LNCAP (cell line): ENCODE results near the gene SCMH1.

Experiments
- TF ChIP-seq, protein P1 (sequence below): fragments of 450-650 bp; IDR thresholded peaks from 2 replicates; pipeline ENCODE4 v1.5.1; 2017; ENCODE audit warnings: mild to moderate bottlenecking

The SCMH1 gene

GRCh38 chr1:41138549-41138948, 103.6 kb downstream of the SCMH1 start:
- TF ChIP-seq, protein P1, sequence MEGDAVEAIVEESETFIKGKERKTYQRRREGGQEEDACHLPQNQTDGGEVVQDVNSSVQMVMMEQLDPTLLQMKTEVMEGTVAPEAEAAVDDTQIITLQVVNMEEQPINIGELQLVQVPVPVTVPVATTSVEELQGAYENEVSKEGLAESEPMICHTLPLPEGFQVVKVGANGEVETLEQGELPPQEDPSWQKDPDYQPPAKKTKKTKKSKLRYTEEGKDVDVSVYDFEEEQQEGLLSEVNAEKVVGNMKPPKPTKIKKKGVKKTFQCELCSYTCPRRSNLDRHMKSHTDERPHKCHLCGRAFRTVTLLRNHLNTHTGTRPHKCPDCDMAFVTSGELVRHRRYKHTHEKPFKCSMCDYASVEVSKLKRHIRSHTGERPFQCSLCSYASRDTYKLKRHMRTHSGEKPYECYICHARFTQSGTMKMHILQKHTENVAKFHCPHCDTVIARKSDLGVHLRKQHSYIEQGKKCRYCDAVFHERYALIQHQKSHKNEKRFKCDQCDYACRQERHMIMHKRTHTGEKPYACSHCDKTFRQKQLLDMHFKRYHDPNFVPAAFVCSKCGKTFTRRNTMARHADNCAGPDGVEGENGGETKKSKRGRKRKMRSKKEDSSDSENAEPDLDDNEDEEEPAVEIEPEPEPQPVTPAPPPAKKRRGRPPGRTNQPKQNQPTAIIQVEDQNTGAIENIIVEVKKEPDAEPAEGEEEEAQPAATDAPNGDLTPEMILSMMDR, result no peak

- TF ChIP-seq, protein P1, result no peak
These were observed 106.7 kb downstream of the SCMH1 start for GRCh38 chr1:41135196-41135947.

GRCh38 chr1:41122851-41123518, 119.1 kb downstream of the SCMH1 start:
- TF ChIP-seq, protein P1, result peak; percentile 72

DNA sequence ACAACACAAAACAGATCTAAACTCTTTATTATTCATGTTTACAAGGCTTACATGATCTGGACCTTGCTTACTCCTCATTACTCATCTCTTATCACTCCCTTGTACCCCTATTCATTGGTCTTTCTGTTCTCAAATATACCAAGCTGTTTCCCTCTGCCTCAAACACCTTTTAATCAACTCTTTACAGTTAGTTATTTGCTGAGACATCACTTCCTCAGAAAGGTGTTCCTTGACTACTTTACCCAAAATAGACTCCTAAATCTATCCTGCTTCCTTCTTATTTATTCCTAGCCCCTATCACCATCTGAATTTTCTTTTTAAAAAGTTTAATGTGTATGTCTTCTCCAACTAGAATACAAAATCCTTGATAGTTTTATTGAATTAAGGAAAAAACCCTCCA, 120.0 kb downstream of the SCMH1 start:
- TF ChIP-seq, protein P1, result no peak

DNA sequence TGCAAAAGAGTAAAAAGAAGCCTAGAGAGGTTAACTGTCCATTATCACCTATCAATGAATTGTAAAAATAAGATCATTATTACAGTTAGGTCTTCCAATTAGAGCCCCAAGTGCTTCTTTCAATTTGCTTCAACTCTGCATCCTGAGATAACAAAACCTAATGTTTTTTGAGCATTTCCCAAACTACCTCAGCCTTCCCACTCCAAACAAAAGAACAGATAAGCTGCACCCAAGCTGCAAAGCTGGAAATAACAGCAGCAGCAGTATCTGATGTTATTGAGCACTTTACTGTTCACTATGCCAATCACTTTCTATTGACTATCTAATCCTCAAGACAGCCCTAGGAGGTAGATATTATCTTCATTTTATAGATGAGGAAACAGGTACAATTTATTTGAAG, 123.5 kb downstream of the SCMH1 start:
- TF ChIP-seq, protein P1, result no peak

- TF ChIP-seq, protein P1, result no peak
These were observed 131.4 kb downstream of the SCMH1 start for GRCh38 chr1:41110736-41111135.

GRCh38 chr1:41110286-41110685, 131.8 kb downstream of the SCMH1 start:
- TF ChIP-seq, protein P1, result no peak
